ENCODE data around the gene LRRC56. TPM values are rescaled to one million over a fixed set of nuclear protein-coding genes. Genes with fewer than 3 reads are reported as not detected.

LRRC56 gene
- polyA plus RNA-seq, 2 of the 4 experiments (the other 2 are of a cell fraction) = 0.32 to 1.0 TPM

DNA sequence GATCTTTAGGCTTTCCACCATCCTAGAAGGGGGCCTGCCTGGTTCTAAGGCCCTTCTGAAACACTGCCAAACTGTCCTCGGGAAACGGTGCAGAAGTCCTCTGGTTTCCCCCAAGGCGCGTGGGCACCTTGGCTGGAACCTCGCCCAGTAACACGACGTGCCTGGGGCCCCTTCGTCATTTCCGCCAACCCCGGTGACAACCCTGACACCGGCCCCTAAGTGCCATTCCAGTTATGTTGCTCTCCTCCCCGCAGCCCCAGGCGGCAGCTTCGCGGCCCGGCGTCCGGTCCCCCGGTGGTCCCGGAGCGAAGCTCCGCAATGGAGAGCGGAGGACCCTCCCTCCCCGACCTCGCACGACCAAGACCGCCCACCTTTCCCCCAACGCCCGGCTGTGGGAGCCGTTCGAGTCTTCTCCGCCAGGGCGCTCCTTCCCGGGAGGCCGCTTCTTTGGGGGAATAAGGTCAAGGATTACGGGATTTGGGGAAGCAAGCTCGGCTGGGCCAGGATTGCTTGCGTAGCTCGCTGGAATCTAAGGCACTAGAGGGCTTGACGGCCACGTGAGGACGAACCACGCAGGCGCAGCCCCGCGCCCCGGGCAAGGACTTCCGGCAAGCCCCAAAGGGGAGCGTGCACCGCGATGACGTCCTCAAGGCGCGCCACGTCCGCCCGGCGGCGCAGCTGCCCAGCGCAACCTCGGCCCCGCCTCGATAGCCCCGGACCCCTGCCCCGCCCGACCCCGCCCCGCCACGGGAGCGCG lies 30.9 kb upstream of the LRRC56 start:
- FAIRE-seq (peak; percentile 82), DNase-seq (ENCODE audit: low read depth in 1 of 2, low spot score in 1 of 2) (peak; percentile 96 to 99), ATAC-seq (peak; percentile 77 to 83)
- Histone ChIP-seq H3K4me1 (peaks cover 15% of the 10 kb centered on the region; the same call in 2 of the 3 replicates), H3K4me2 (peak overlapping the region; percentile 88), H3K9me3 (no peaks in the 10 kb centered on the region), H3K4me3 (peak overlapping the region; percentile 83), H3K27ac (peak overlapping the region; percentile 97)
- WGBS (ENCODE audit: missing lambda C conversion rate) = 3% methylated on average over 38 of the region's 71 CpGs
- POLR2A ChIA-PET = interaction anchor here (0.6 to 1.9 kb wide), 14 partner anchors 8 to 1870 kb away, joined by 3 to 18 read pairs (median 4); partner anchors contain the start of genes BET1L, HRAS, PTDSS2 and RIC8A
- CTCF ChIA-PET = interaction anchor here (0.8 to 7.4 kb wide), 3 partner anchors 10 to 101 kb away, joined by 3 to 55 read pairs (median 4); no protein-coding TSS in a partner anchor
- TF ChIP-seq RARB (CRISPR knock-in tag; IDR thresholded peaks at IDR 0.05) = peak; percentile 78; the same call in 1 of the 2 replicates
- peak; percentile 95 for TF ChIP-seq MYC (IDR thresholded peaks at IDR 0.05; ENCODE audit: borderline replicate concordance, low read length)
- TF ChIP-seq, protein P1, sequence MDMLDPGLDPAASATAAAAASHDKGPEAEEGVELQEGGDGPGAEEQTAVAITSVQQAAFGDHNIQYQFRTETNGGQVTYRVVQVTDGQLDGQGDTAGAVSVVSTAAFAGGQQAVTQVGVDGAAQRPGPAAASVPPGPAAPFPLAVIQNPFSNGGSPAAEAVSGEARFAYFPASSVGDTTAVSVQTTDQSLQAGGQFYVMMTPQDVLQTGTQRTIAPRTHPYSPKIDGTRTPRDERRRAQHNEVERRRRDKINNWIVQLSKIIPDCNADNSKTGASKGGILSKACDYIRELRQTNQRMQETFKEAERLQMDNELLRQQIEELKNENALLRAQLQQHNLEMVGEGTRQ (IDR thresholded peaks at IDR 0.05) = peak; percentile 85
- TF ChIP-seq NR3C1 (IDR thresholded peaks at IDR 0.05) = no peak
- TF ChIP-seq EHMT2 (IDR thresholded peaks at IDR 0.05; ENCODE audit: low read depth) = no peak
- no peak; the same call in 1 of the 2 replicates for TF ChIP-seq GATA3 (IDR thresholded peaks at IDR 0.05; ENCODE audit: borderline replicate concordance)
- no peak for TF ChIP-seq RNF2 (IDR thresholded peaks at IDR 0.05; ENCODE audit: borderline replicate concordance, low read depth)
- TF ChIP-seq, protein P2, sequence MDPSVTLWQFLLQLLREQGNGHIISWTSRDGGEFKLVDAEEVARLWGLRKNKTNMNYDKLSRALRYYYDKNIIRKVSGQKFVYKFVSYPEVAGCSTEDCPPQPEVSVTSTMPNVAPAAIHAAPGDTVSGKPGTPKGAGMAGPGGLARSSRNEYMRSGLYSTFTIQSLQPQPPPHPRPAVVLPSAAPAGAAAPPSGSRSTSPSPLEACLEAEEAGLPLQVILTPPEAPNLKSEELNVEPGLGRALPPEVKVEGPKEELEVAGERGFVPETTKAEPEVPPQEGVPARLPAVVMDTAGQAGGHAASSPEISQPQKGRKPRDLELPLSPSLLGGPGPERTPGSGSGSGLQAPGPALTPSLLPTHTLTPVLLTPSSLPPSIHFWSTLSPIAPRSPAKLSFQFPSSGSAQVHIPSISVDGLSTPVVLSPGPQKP (IDR thresholded peaks at IDR 0.05; ENCODE audit: low read depth, low read length) = 0 out of 2 replicates have a peak, but pooled peaks have one; percentile 17
- TF ChIP-seq, protein P3, sequence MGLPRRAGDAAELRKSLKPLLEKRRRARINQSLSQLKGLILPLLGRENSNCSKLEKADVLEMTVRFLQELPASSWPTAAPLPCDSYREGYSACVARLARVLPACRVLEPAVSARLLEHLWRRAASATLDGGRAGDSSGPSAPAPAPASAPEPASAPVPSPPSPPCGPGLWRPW (IDR thresholded peaks at IDR 0.05) = no peak
- TF ChIP-seq, protein P4, sequence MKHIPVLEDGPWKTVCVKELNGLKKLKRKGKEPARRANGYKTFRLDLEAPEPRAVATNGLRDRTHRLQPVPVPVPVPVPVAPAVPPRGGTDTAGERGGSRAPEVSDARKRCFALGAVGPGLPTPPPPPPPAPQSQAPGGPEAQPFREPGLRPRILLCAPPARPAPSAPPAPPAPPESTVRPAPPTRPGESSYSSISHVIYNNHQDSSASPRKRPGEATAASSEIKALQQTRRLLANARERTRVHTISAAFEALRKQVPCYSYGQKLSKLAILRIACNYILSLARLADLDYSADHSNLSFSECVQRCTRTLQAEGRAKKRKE (CRISPR knock-in tag; IDR thresholded peaks at IDR 0.05; ENCODE audit: low read depth) = peak; percentile 3; the same call in 1 of the 2 replicates
- no peak for TF ChIP-seq CHD2 (IDR thresholded peaks at IDR 0.05; ENCODE audit: low read length, partially characterized antibody)
- TF ChIP-seq HOXB13 (CRISPR knock-in tag; IDR thresholded peaks at IDR 0.05; ENCODE audit: low read depth) = peak; percentile 19; the same call in 1 of the 2 replicates
- TF ChIP-seq TP53 (CRISPR knock-in tag; IDR thresholded peaks at IDR 0.05) = peak; percentile 45; the same call in 1 of the 2 replicates
- peak; percentile 64; the same call in 1 of the 2 replicates for TF ChIP-seq PHF8 (IDR thresholded peaks at IDR 0.05; ENCODE audit: borderline replicate concordance, low read depth)
- TF ChIP-seq, protein P5, sequence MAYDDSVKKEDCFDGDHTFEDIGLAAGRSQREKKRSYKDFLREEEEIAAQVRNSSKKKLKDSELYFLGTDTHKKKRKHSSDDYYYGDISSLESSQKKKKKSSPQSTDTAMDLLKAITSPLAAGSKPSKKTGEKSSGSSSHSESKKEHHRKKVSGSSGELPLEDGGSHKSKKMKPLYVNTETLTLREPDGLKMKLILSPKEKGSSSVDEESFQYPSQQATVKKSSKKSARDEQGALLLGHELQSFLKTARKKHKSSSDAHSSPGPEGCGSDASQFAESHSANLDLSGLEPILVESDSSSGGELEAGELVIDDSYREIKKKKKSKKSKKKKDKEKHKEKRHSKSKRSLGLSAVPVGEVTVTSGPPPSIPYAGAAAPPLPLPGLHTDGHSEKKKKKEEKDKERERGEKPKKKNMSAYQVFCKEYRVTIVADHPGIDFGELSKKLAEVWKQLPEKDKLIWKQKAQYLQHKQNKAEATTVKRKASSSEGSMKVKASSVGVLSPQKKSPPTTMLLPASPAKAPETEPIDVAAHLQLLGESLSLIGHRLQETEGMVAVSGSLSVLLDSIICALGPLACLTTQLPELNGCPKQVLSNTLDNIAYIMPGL (CRISPR knock-in tag; IDR thresholded peaks at IDR 0.05; ENCODE audit: borderline replicate concordance) = peak; percentile 63; the same call in 1 of the 2 replicates
- TF ChIP-seq SMC3 (IDR thresholded peaks at IDR 0.05) = no peak
- TF ChIP-seq, protein P6, sequence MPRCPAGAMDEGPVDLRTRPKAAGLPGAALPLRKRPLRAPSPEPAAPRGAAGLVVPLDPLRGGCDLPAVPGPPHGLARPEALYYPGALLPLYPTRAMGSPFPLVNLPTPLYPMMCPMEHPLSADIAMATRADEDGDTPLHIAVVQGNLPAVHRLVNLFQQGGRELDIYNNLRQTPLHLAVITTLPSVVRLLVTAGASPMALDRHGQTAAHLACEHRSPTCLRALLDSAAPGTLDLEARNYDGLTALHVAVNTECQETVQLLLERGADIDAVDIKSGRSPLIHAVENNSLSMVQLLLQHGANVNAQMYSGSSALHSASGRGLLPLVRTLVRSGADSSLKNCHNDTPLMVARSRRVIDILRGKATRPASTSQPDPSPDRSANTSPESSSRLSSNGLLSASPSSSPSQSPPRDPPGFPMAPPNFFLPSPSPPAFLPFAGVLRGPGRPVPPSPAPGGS (IDR thresholded peaks at IDR 0.05) = peak; percentile 26; the same call in 2 of the 3 replicates
- TF ChIP-seq MAZ (IDR thresholded peaks at IDR 0.05; ENCODE audit: borderline replicate concordance, low read depth, low read length) = no peak
- no peak for TF ChIP-seq MAFK (IDR thresholded peaks at IDR 0.05; ENCODE audit: partially characterized antibody)
- TF ChIP-seq HOXB5 (CRISPR knock-in tag; IDR thresholded peaks at IDR 0.05) = 0 out of 2 replicates have a peak, but pooled peaks have one; percentile 23
- TF ChIP-seq TFCP2L1 (CRISPR knock-in tag; IDR thresholded peaks at IDR 0.05) = 0 out of 2 replicates have a peak, but pooled peaks have one; percentile 21
- no peak for TF ChIP-seq EP300 (IDR thresholded peaks at IDR 0.05)
- TF ChIP-seq NPAS2 (CRISPR knock-in tag; IDR thresholded peaks at IDR 0.05; ENCODE audit: borderline replicate concordance) = peak; percentile 69; the same call in 1 of the 2 replicates
- 0 out of 2 replicates have a peak, but pooled peaks have one; percentile 81 for TF ChIP-seq HOXA7 (CRISPR knock-in tag; IDR thresholded peaks at IDR 0.05)
- peak; percentile 64; the same call in 1 of the 2 replicates for TF ChIP-seq BHLHE40 (IDR thresholded peaks at IDR 0.05; ENCODE audit: low read depth, low read length)
- no peak for TF ChIP-seq ESRRA (IDR thresholded peaks at IDR 0.05; ENCODE audit: borderline replicate concordance, low read length)
- TF ChIP-seq, protein P7, sequence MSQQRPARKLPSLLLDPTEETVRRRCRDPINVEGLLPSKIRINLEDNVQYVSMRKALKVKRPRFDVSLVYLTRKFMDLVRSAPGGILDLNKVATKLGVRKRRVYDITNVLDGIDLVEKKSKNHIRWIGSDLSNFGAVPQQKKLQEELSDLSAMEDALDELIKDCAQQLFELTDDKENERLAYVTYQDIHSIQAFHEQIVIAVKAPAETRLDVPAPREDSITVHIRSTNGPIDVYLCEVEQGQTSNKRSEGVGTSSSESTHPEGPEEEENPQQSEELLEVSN (IDR thresholded peaks at IDR 0.05; ENCODE audit: borderline replicate concordance, low read depth) = peak; percentile 46; the same call in 1 of the 2 replicates
- TF ChIP-seq, protein P8, sequence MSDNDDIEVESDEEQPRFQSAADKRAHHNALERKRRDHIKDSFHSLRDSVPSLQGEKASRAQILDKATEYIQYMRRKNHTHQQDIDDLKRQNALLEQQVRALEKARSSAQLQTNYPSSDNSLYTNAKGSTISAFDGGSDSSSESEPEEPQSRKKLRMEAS (IDR thresholded peaks at IDR 0.05) = peak; percentile 94
- TF ChIP-seq ZFP36 (IDR thresholded peaks at IDR 0.05; ENCODE audit: borderline replicate concordance, partially characterized antibody) = no peak
- TF ChIP-seq RAD21 (conservative IDR thresholded peaks at IDR 0.05 in 1 of 2, IDR thresholded peaks at IDR 0.05 in 1 of 2) = no peak
- no peak for TF ChIP-seq HEYL (CRISPR knock-in tag; IDR thresholded peaks at IDR 0.05)
